Erythroblast (primary cell): Measurements from ENCODE around the gene SOAT1.

Experiments
- GATA1 ChIP-seq: IDR thresholded peaks from 2 replicates; pipeline ENCODE4 v1.6.1; 2011; ENCODE audit warnings: low read depth, mild to moderate bottlenecking, control low read depth, low read length, moderate library complexity
- POLR2A ChIP-seq: IDR thresholded peaks from 2 replicates; pipeline ENCODE4 v1.6.1; 2011; ENCODE audit warnings: mild to moderate bottlenecking, low read length

GRCh38 chr1:179327679-179328078, 34.1 kb downstream of the SOAT1 start:
- TF ChIP-seq POLR2A (no peak), GATA1 (no peak)
